GM12891 (cell line): ENCODE data around the gene KRTAP10-9.

Experiments
- DNase-seq: peaks from one replicate; pipeline ENCODE4 v3.0.0; 2011; ENCODE audit warnings: low spot score; ENCODE audit not compliant: insufficient read length
- FAIRE-seq: peaks from 2 replicates; lab custom pipeline; 2011; peaks lifted over from hg19 to GRCh38; lab: Jason Lieb, UNC
- PAX5 ChIP-seq: IDR thresholded peaks from 2 replicates; pipeline ENCODE4 v1.6.1; 2011; ENCODE audit warnings: low read length, moderate library complexity, mild to moderate bottlenecking; ENCODE audit not compliant: insufficient read depth, severe bottlenecking
- POLR2A ChIP-seq: IDR thresholded peaks from 2 replicates; pipeline ENCODE4 v1.6.1; 2011; ENCODE audit warnings: low read depth, low read length, control low read depth
- POLR2AphosphoS5 ChIP-seq: IDR thresholded peaks from 2 replicates; pipeline ENCODE4 v1.6.1; 2011; ENCODE audit warnings: low read depth, low read length, control low read depth
- POU2F2 ChIP-seq: IDR thresholded peaks from 2 replicates; pipeline ENCODE4 v1.6.1; 2011; ENCODE audit warnings: low read depth, mild to moderate bottlenecking, control low read depth, low read length, moderate library complexity
- SPI1 ChIP-seq: IDR thresholded peaks from 2 replicates; pipeline ENCODE4 v1.6.1; 2011; ENCODE audit warnings: low read depth, low read length, control low read depth
- TAF1 ChIP-seq: IDR thresholded peaks from 2 replicates; pipeline ENCODE4 v1.6.1; 2011; ENCODE audit warnings: low read depth, low read length, control low read depth

The KRTAP10-9 gene

GRCh38 chr21:44667612-44668011, 40.7 kb downstream of the KRTAP10-9 start:
- TF ChIP-seq POU2F2 (no peak), POLR2A (no peak), TAF1 (no peak), SPI1 (no peak), POLR2AphosphoS5 (no peak), PAX5 (no peak)
- FAIRE-seq (no peak), DNase-seq (no peak)

GRCh38 chr21:44670642-44671432, 43.9 kb downstream of the KRTAP10-9 start:
- TF ChIP-seq SPI1 (no peak), POU2F2 (no peak), TAF1 (no peak), POLR2A (no peak), POLR2AphosphoS5 (no peak), PAX5 (no peak)
- no peak for DNase-seq
- no peak for FAIRE-seq

- no peak for FAIRE-seq
Measured at GRCh38 chr21:44671911-44672310, 45.0 kb downstream of the KRTAP10-9 start.

GRCh38 chr21:44677881-44678280, 51.0 kb downstream of the KRTAP10-9 start:
- no peak for DNase-seq
- no peak for FAIRE-seq
- TF ChIP-seq POLR2AphosphoS5 (no peak), SPI1 (no peak), PAX5 (no peak), POLR2A (no peak), TAF1 (no peak), POU2F2 (no peak)

More at GRCh38 chr21:44671911-44672310, 45.0 kb downstream of the KRTAP10-9 start:
- TF ChIP-seq POU2F2 (no peak), POLR2AphosphoS5 (no peak), SPI1 (no peak), POLR2A (no peak), PAX5 (no peak), TAF1 (no peak)
- no peak for DNase-seq
